ENCODE data around the gene ZSCAN1.

ZSCAN1 gene

DNA sequence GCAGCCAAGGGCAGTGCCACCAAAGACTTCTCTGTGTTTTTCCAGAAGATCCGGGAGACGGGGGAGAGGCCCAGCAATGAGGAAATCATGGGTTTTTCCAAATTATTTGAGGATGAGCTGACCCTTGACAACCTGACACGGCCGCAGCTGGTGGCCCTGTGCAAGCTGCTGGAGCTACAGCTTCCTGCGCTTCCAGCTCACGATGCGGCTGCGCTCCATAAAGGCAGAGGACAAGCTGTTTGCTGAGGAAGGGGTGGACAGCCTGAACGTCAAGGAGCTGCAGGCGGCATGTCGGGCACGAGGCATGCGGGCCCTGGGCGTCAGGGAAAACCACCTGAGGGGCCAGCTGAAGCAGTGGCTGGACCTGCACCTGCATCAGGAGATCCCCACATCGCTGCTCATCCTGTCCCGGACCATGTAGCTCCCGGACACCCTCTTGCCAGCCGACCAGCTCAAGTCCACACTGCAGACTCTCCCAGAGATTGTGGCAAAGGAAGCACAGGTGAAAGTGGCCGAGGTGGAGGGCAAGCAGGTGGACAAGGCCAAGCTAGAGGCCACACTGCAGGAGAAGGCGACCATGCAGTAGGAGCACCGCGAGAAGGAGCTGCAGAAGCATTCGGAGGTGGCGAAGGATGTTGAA is 11.7 kb downstream of the ZSCAN1 start:
- no peak overlapping the region for H3K27ac ChIP-seq
- intact Hi-C loops (cut with DNase I; ENCODE audit: low total_unique reads): no loop called here
- no peak for TF ChIP-seq CTCF (IDR thresholded peaks at IDR 0.05)

GRCh38 chr19:58046856-58047255 is 13.0 kb downstream of the ZSCAN1 start:
- H3K9me3 ChIP-seq: peaks cover 0 to 92% (median 87%) of the 10 kb centered on the region in 3 donors
- no peak for DNase-seq
- no peak overlapping the region for H3K27ac ChIP-seq
- peaks cover 0 to 4% (median 0%) of the 10 kb centered on the region in 3 donors for H3K36me3 ChIP-seq
- intact Hi-C loops (cut with DNase I; ENCODE audit: low total_unique reads): no loop called here
- H3K27me3 ChIP-seq: no peaks in the 10 kb centered on the region
- no peak overlapping the region for H3K4me3 ChIP-seq
- no peak for TF ChIP-seq CTCF (IDR thresholded peaks at IDR 0.05)
- no peaks in the 10 kb centered on the region for H3K4me1 ChIP-seq

More for the DNA sequence above, 11.7 kb downstream of the ZSCAN1 start:
- Histone ChIP-seq H3K9me3 (peaks cover 0 to 93% (median 90%) of the 10 kb centered on the region in 3 donors), H3K27me3 (no peaks in the 10 kb centered on the region), H3K4me3 (no peak overlapping the region), H3K36me3 (peaks cover 0 to 4% (median 0%) of the 10 kb centered on the region in 3 donors), H3K4me1 (no peaks in the 10 kb centered on the region)
- DNase-seq: no peak

DNA sequence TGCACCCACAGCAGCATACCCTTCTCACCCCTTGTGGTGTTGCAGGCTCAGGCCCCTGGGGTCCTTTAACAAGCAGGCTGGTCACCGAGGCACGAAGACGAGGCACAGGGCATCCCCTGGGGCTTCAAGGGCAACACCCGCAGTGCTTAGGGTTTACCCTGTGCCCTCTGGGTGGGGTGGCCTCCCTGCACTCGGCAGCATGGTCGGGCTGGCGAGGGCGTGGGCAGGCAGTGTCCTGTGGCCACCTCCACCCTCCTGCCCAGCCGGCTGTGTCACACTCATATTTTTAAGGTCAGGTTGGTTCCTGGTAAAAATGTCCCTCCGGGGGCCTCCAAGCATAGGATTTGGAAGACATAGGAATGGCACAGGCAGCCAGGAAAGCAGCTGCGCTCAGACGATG is 13.8 kb downstream of the ZSCAN1 start:
- no peak for DNase-seq
- Histone ChIP-seq H3K27ac (no peak overlapping the region), H3K4me3 (no peak overlapping the region), H3K27me3 (no peaks in the 10 kb centered on the region), H3K36me3 (peaks cover 0 to 4% (median 0%) of the 10 kb centered on the region in 3 donors), H3K4me1 (no peaks in the 10 kb centered on the region), H3K9me3 (peaks cover 0 to 87% (median 82%) of the 10 kb centered on the region in 3 donors)
- no peak for TF ChIP-seq CTCF (IDR thresholded peaks at IDR 0.05)
- intact Hi-C loops (cut with DNase I; ENCODE audit: low total_unique reads): no loop called here

DNA sequence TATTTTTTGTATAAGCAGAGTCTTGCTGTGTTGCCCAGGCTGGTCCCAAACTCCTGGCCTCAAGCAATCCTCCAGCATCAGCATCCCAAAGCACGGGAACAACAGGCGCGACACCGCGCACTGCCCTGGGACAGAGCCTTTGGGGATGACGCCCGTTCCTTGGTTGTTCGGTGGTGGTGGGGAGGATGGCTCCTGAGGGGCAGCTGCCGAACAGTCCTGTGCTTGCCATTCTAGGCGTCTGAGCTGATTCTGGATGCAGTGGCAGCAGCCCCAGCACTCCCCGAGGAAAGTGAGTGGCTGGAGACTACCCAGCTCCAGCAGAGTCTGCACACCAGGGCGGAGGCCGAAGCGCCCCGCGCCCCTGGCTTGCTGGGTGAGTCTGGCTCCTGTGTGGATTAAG is 18.4 kb downstream of the ZSCAN1 start:
- TF ChIP-seq CTCF (IDR thresholded peaks at IDR 0.05): no peak
- no peak overlapping the region for H3K4me3 ChIP-seq
- no peak for DNase-seq
- intact Hi-C loops (cut with DNase I; ENCODE audit: low total_unique reads): no loop called here
- peaks cover 2 to 49% (median 41%) of the 10 kb centered on the region in 3 donors for H3K9me3 ChIP-seq
- H3K27ac ChIP-seq: no peak overlapping the region
- no peaks in the 10 kb centered on the region for H3K36me3 ChIP-seq
- no peaks in the 10 kb centered on the region for H3K27me3 ChIP-seq
- no peaks in the 10 kb centered on the region for H3K4me1 ChIP-seq

GRCh38 chr19:58053480-58054156 is 19.8 kb downstream of the ZSCAN1 start:
- intact Hi-C loops (cut with DNase I; ENCODE audit: low total_unique reads): no loop called here
- peaks cover 0 to 2% (median 1%) of the 10 kb centered on the region in 4 donors for H3K4me1 ChIP-seq
- no peak overlapping the region for H3K27ac ChIP-seq
- no peak overlapping the region for H3K4me3 ChIP-seq
- no peaks in the 10 kb centered on the region for H3K27me3 ChIP-seq
- H3K9me3 ChIP-seq: peaks cover 2 to 38% (median 28%) of the 10 kb centered on the region in 3 donors
- DNase-seq: no peak
- no peak for TF ChIP-seq CTCF (IDR thresholded peaks at IDR 0.05)
- no peaks in the 10 kb centered on the region for H3K36me3 ChIP-seq

All from tibial artery (tissue), 4 donors.